K562 (cell line): ENCODE measurements around the gene DISC1.

Experiments used
- TRIM28 ChIP-seq: fragments of 450-650 bp; IDR thresholded peaks from 2 replicates; pipeline ENCODE4 v1.6.1; 2017
- TF ChIP-seq, protein P1 (sequence below): fragments of 250-450 bp; sonication (Bioruptor Pico); IDR thresholded peaks from 2 replicates; pipeline ENCODE4 v1.9.0; 2021; ENCODE audit warnings: mild to moderate bottlenecking, inconsistent platforms
- TF ChIP-seq, protein P2 (sequence below), 3 experiments: IDR thresholded peaks in 2 of 3; conservative IDR thresholded peaks in 1 of 3; 2 replicates each; pipeline ENCODE4 v1.5.1; 2011 to 2012; ENCODE audit warnings: low read length in 3 of 3, mild to moderate bottlenecking in 3 of 3, control low read depth in 2 of 3, improper control_type of control experiment in 1 of 3, inconsistent platforms in 1 of 3, low read depth in 1 of 3, mixed read lengths in 1 of 3, moderate library complexity in 1 of 3; ENCODE audit not compliant: insufficient read depth in 2 of 3

DNA sequence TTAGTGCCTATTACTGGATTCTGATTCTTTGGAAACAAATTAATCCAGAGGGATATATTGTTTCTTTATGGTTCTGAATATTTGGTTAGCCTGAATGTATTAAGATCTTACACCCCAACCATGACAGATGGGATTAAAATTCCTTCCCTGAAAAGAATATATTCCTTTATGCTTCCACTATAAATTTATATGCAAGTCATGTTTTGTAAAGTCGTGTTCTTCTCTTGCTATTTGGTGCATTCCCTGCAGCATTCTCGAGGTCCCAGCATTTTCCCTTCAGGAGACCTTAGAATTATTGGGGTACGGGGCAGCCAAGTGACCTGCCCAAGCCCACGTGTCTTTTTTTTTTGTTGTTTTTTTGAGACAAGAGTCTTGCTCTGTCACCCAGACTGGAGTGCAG, 62.4 kb downstream of the DISC1 start:
- TF ChIP-seq, protein P1, sequence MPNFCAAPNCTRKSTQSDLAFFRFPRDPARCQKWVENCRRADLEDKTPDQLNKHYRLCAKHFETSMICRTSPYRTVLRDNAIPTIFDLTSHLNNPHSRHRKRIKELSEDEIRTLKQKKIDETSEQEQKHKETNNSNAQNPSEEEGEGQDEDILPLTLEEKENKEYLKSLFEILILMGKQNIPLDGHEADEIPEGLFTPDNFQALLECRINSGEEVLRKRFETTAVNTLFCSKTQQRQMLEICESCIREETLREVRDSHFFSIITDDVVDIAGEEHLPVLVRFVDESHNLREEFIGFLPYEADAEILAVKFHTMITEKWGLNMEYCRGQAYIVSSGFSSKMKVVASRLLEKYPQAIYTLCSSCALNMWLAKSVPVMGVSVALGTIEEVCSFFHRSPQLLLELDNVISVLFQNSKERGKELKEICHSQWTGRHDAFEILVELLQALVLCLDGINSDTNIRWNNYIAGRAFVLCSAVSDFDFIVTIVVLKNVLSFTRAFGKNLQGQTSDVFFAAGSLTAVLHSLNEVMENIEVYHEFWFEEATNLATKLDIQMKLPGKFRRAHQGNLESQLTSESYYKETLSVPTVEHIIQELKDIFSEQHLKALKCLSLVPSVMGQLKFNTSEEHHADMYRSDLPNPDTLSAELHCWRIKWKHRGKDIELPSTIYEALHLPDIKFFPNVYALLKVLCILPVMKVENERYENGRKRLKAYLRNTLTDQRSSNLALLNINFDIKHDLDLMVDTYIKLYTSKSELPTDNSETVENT (CRISPR knock-in tag) = no peak
- TF ChIP-seq, protein P2, sequence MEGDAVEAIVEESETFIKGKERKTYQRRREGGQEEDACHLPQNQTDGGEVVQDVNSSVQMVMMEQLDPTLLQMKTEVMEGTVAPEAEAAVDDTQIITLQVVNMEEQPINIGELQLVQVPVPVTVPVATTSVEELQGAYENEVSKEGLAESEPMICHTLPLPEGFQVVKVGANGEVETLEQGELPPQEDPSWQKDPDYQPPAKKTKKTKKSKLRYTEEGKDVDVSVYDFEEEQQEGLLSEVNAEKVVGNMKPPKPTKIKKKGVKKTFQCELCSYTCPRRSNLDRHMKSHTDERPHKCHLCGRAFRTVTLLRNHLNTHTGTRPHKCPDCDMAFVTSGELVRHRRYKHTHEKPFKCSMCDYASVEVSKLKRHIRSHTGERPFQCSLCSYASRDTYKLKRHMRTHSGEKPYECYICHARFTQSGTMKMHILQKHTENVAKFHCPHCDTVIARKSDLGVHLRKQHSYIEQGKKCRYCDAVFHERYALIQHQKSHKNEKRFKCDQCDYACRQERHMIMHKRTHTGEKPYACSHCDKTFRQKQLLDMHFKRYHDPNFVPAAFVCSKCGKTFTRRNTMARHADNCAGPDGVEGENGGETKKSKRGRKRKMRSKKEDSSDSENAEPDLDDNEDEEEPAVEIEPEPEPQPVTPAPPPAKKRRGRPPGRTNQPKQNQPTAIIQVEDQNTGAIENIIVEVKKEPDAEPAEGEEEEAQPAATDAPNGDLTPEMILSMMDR (IDR thresholded peaks at IDR 0.05 in 2 of 3, conservative IDR thresholded peaks at IDR 0.05 in 1 of 3; ENCODE audit: insufficient read depth in 2 of 3, low read depth in 1 of 3, low read length in 3 of 3) = no peak
- TF ChIP-seq TRIM28 = no peak
